SK-N-SH (cell line): Measurements from ENCODE around the gene UBTD2. TPM values are rescaled to one million over a fixed set of nuclear protein-coding genes. Genes with fewer than 3 reads are reported as not detected.

Source experiments
- CTCF ChIA-PET: fragments of 300-600, 350-600 bp; formaldehyde crosslinking; extraction: SDS; loops from one replicate; lab custom pipeline; 2021; lab: Yijun Ruan, JAX
- POLR2A ChIA-PET: fragments of 350-600 bp; sonication (Branson Sonifier 250); formaldehyde crosslinking; extraction: SDS; loops from one replicate; lab custom pipeline; 2020; ENCODE audit warnings: antibody characterized with exemption, inconsistent platforms; lab: Yijun Ruan, JAX
- DNase-seq: peaks from one replicate; pipeline ENCODE4 v3.0.0; 2012
- H2AFZ ChIP-seq: fragments of 200-600 bp; sonication (generic); 2 replicates; pipeline ENCODE4 v1.8.1; 2016; ENCODE audit warnings: antibody characterized with exemption, mild to moderate bottlenecking, low read depth
- H3F3A ChIP-seq: fragments of 200-600 bp; sonication (generic); replicated peaks from 2 replicates; pipeline ENCODE3; 2016; ENCODE audit warnings: antibody characterized with exemption, mild to moderate bottlenecking; ENCODE audit not compliant: insufficient read depth
- H3K27ac ChIP-seq, 2 experiments: fragments of 200-500 bp in 1 of 2; fragments of 200-600 bp in 1 of 2; sonication (Bioruptor generic) in 1 of 2; sonication (generic), shearing (Covaris generic) in 1 of 2; 2 replicates each; pipeline versions ENCODE4 v1.5.1 to v1.6.1; 2014 to 2016; ENCODE audit warnings: low read depth in 2 of 2, inconsistent platforms in 1 of 2, low read length in 1 of 2, mild to moderate bottlenecking in 1 of 2, mixed read lengths in 1 of 2
- H3K27me3 ChIP-seq: fragments of 200-600 bp; sonication (generic), shearing (Covaris generic); 2 replicates; pipeline ENCODE4 v1.6.1; 2016; ENCODE audit warnings: mixed run types; ENCODE audit not compliant: insufficient read depth
- H3K36me3 ChIP-seq, 2 experiments: fragments of 200-500 bp in 1 of 2; fragments of 200-600 bp in 1 of 2; sonication (Bioruptor generic) in 1 of 2; sonication (generic) in 1 of 2; replicated peaks in 1 of 2; 2 replicates each; pipeline versions ENCODE3 to v1.5.1; 2014 to 2016; ENCODE audit warnings: low read length in 1 of 2, mild to moderate bottlenecking in 1 of 2; ENCODE audit not compliant: insufficient read depth in 2 of 2, control insufficient read depth in 1 of 2
- H3K4me1 ChIP-seq, 2 experiments: fragments of 200-500 bp in 1 of 2; fragments of 200-600 bp in 1 of 2; sonication (Bioruptor generic) in 1 of 2; sonication (generic), shearing (Covaris generic) in 1 of 2; 2 replicates each; pipeline versions ENCODE4 v1.5.1 to v1.6.1; 2014 to 2016; ENCODE audit warnings: low read depth in 1 of 2, low read length in 1 of 2, mixed run types in 1 of 2; ENCODE audit not compliant: insufficient read depth in 2 of 2, control insufficient read depth in 1 of 2
- H3K4me2 ChIP-seq: fragments of 200-600 bp; sonication (generic), shearing (Covaris generic); 2 replicates; pipeline ENCODE4 v1.6.1; 2017; ENCODE audit warnings: mixed run types
- H3K4me3 ChIP-seq, 2 experiments: fragments of 200-500 bp in 1 of 2; fragments of 200-600 bp in 1 of 2; sonication (Bioruptor generic) in 1 of 2; sonication (generic), shearing (Covaris generic) in 1 of 2; 2 replicates each; pipeline versions ENCODE4 v1.5.1 to v1.8.1; 2014 to 2016; ENCODE audit warnings: low read depth in 2 of 2, inconsistent platforms in 1 of 2, low read length in 1 of 2, mild to moderate bottlenecking in 1 of 2, mixed read lengths in 1 of 2, moderate library complexity in 1 of 2
- H3K79me2 ChIP-seq: fragments of 200-600 bp; sonication (generic); 2 replicates; pipeline ENCODE4 v1.8.1; 2017; ENCODE audit warnings: mild to moderate bottlenecking; ENCODE audit not compliant: insufficient read depth
- H3K9ac ChIP-seq: fragments of 200-600 bp; sonication (generic); 2 replicates; pipeline ENCODE4 v1.6.1; 2017; ENCODE audit warnings: mixed run types
- H3K9me2 ChIP-seq: fragments of 200-600 bp; sonication (generic); 2 replicates; pipeline ENCODE4 v1.6.1; 2017; ENCODE audit warnings: mixed run types
- H3K9me3 ChIP-seq: fragments of 200-600 bp; sonication (generic); 2 replicates; pipeline ENCODE4 v1.6.1; 2017; ENCODE audit warnings: mixed run types, mild to moderate bottlenecking, moderate library complexity
- H4K20me1 ChIP-seq: fragments of 200-600 bp; sonication (generic); 2 replicates; pipeline ENCODE4 v1.6.1; 2017; ENCODE audit warnings: mild to moderate bottlenecking, mixed run types; ENCODE audit not compliant: insufficient read depth
- EP300 ChIP-seq, 2 experiments: IDR thresholded peaks; 2 replicates each; pipeline versions ENCODE4 v1.4.0 to v1.6.1; 2012; ENCODE audit warnings: borderline replicate concordance in 1 of 2, low read depth in 1 of 2, low read length in 1 of 2
- FOXJ3 ChIP-seq: sonication (generic); formaldehyde crosslinking; IDR thresholded peaks from 2 replicates; pipeline ENCODE4 v1.5.1; 2020; ENCODE audit warnings: mild to moderate bottlenecking, missing genetic modification reagents
- GABPA ChIP-seq: IDR thresholded peaks from 2 replicates; pipeline ENCODE4 v1.4.0; 2012; ENCODE audit warnings: low read depth, mild to moderate bottlenecking
- IRF3 ChIP-seq: fragments of 150-350 bp; IDR thresholded peaks from 2 replicates; pipeline ENCODE4 v1.6.1; 2016; ENCODE audit warnings: mild to moderate bottlenecking, low read depth, low read length
- JUND ChIP-seq: IDR thresholded peaks from 2 replicates; pipeline ENCODE4 v1.4.0; 2012
- MAX ChIP-seq: IDR thresholded peaks from 2 replicates; pipeline ENCODE4 v1.4.0; 2012; ENCODE audit warnings: low read depth
- MEF2A ChIP-seq: IDR thresholded peaks from 2 replicates; pipeline ENCODE4 v1.4.0; 2012; ENCODE audit warnings: low read depth, borderline replicate concordance
- MXI1 ChIP-seq: IDR thresholded peaks from 2 replicates; pipeline ENCODE4 v1.6.1; 2012; ENCODE audit warnings: mild to moderate bottlenecking, low read depth, low read length, improper control_type of control experiment
- POLR2AphosphoS5 ChIP-seq: IDR thresholded peaks from 2 replicates; pipeline ENCODE4 v1.6.1; 2012; ENCODE audit warnings: low read depth, low read length
- TEAD4 ChIP-seq: IDR thresholded peaks from 2 replicates; pipeline ENCODE4 v1.4.0; 2012; ENCODE audit warnings: mild to moderate bottlenecking, borderline replicate concordance; ENCODE audit not compliant: insufficient read depth
- USF2 ChIP-seq: fragments of 150-350 bp; IDR thresholded peaks from 2 replicates; pipeline ENCODE4 v1.6.1; 2017; ENCODE audit warnings: antibody characterized with exemption, low read length, low read depth, borderline replicate concordance
- YY1 ChIP-seq: IDR thresholded peaks from 2 replicates; pipeline ENCODE4 v1.4.0; 2012; ENCODE audit warnings: low read depth, mild to moderate bottlenecking
- WGBS: methylation state at CpG from one replicate; pipeline ENCODE4 v1.1.6; 2017; ENCODE audit warnings: low lambda C conversion rate; 5-methylcytosine and 5-hydroxymethylcytosine counted together
- polyA plus RNA-seq, 3 experiments: library from polyadenylated mRNA; depleted of rRNA; stranded (reverse); fragments of >200 nt; gene quantifications; 2 replicates each; pipeline ENCODE4 v1.2.3, GENCODE V29; 2012

The UBTD2 gene
- polyA plus RNA-seq, 1 of the 3 experiments (the other 2 are of a cell fraction): 13.8 TPM

GRCh38 chr5:172284611-172284980 is 1.0 kb upstream of the UBTD2 start:
- H3K79me2 ChIP-seq: peaks cover 38% of the 10 kb centered on the region
- TF ChIP-seq YY1: 0 out of 2 replicates have a peak, but pooled peaks have one; percentile 11
- no peak for TF ChIP-seq MAX
- no peak for TF ChIP-seq MEF2A
- TF ChIP-seq TEAD4: no peak
- TF ChIP-seq GABPA: no peak
- TF ChIP-seq MXI1: peak; percentile 9; the same call in 1 of the 2 replicates
- no peak for TF ChIP-seq EP300 (IDR thresholded peaks at IDR 0.05; ENCODE audit: borderline replicate concordance in 1 of 2, low read depth in 1 of 2, low read length in 1 of 2)
- no peak for TF ChIP-seq USF2
- TF ChIP-seq IRF3: no peak
- no peak for TF ChIP-seq FOXJ3 (CRISPR knock-in tag)
- no peak for DNase-seq
- H3K4me3 ChIP-seq: peak overlapping the region; percentile 74 to 77
- peaks cover 14% of the 10 kb centered on the region for H3F3A ChIP-seq
- H3K27ac ChIP-seq: peak overlapping the region; percentile 58 to 86
- H4K20me1 ChIP-seq: peaks cover 36% of the 10 kb centered on the region
- H2AFZ ChIP-seq: peak overlapping the region; percentile 95
- CTCF ChIA-PET: interaction anchor here (0.6 to 2.2 kb wide), 4 partner anchors 9 to 178 kb away, joined by 3 to 13 read pairs (median 6); partner anchors contain the start of gene STK10
- no peaks in the 10 kb centered on the region for H3K27me3 ChIP-seq
- H3K4me1 ChIP-seq: peaks cover 5 to 8% of the 10 kb centered on the region in 2 experiments; a peak in 3 of 4 replicates
- peak overlapping the region; percentile 84 for H3K9ac ChIP-seq
- no peaks in the 10 kb centered on the region for H3K9me3 ChIP-seq
- peaks cover 0 to 3% of the 10 kb centered on the region in 2 experiments for H3K36me3 ChIP-seq
- peak overlapping the region; percentile 94 for H3K4me2 ChIP-seq
- WGBS: 26% methylated on average over 11 of the region's 11 CpGs
- POLR2A ChIA-PET: no interaction called here
- no peaks in the 10 kb centered on the region for H3K9me2 ChIP-seq

GRCh38 chr5:172283862-172284610 is 472 bp upstream of the UBTD2 start:
- Histone ChIP-seq H4K20me1 (peaks cover 41% of the 10 kb centered on the region), H3K9me2 (no peaks in the 10 kb centered on the region), H2AFZ (peak overlapping the region; percentile 95), H3K4me2 (peak overlapping the region; percentile 94), H3K9ac (peak overlapping the region; percentile 89), H3K4me1 (peaks cover 5 to 8% of the 10 kb centered on the region in 2 experiments; a peak in 3 of 4 replicates), H3K27ac (peak overlapping the region; percentile 58 to 86), H3K36me3 (peaks cover 0 to 4% of the 10 kb centered on the region in 2 experiments), H3K9me3 (no peaks in the 10 kb centered on the region), H3K4me3 (peak overlapping the region; percentile 74 to 77), H3K27me3 (no peaks in the 10 kb centered on the region), H3F3A (peaks cover 14% of the 10 kb centered on the region), H3K79me2 (peaks cover 44% of the 10 kb centered on the region)
- CTCF ChIA-PET: interaction anchor here (0.7 to 4.4 kb wide), 11 partner anchors 9 to 179 kb away, joined by 3 to 39 read pairs (median 5); partner anchors contain the start of gene STK10
- 1% methylated on average over 38 of the region's 79 CpGs for WGBS
- POLR2A ChIA-PET: interaction anchor here (1.6 to 2.0 kb wide), 2 partner anchors 177 to 278 kb away, joined by 5 to 9 read pairs; partner anchors contain the start of gene FBXW11
- DNase-seq: peak; percentile 98
- TF ChIP-seq MAX (0 out of 2 replicates have a peak, but pooled peaks have one; percentile 21), POLR2AphosphoS5 (peak; percentile 71), JUND (no peak), MXI1 (peak; percentile 55)
